ENCODE data around the gene ARFGAP1.

Gene ARFGAP1

GRCh38 chr20:63319164-63320040 lies 46.8 kb downstream of the ARFGAP1 start:
- DNase-seq (ENCODE audit: low spot score): no peak

GRCh38 chr20:63320041-63320511 lies 47.5 kb downstream of the ARFGAP1 start:
- DNase-seq (ENCODE audit: low spot score): no peak

GRCh38 chr20:63320616-63321147 lies 48.1 kb downstream of the ARFGAP1 start:
- DNase-seq (ENCODE audit: low spot score): no peak

GRCh38 chr20:63321148-63321831 lies 48.7 kb downstream of the ARFGAP1 start:
- no peak for DNase-seq (ENCODE audit: low spot score)

GRCh38 chr20:63322146-63322932 lies 49.7 kb downstream of the ARFGAP1 start:
- no peak for DNase-seq (ENCODE audit: low spot score)

GRCh38 chr20:63322933-63323273 lies 50.3 kb downstream of the ARFGAP1 start:
- DNase-seq (ENCODE audit: low spot score): no peak

- no peak for DNase-seq (ENCODE audit: low spot score)
These were observed 50.9 kb downstream of the ARFGAP1 start for GRCh38 chr20:63323357-63323981.

GRCh38 chr20:63325021-63325471 lies 52.4 kb downstream of the ARFGAP1 start:
- no peak for DNase-seq (ENCODE audit: low spot score)

- no peak for DNase-seq (ENCODE audit: low spot score)
These were observed 53.1 kb downstream of the ARFGAP1 start for GRCh38 chr20:63325554-63326313.

- no peak for DNase-seq (ENCODE audit: low spot score)
These were observed 54.0 kb downstream of the ARFGAP1 start for GRCh38 chr20:63326314-63327230.

- DNase-seq (ENCODE audit: low spot score): no peak
These were observed 54.7 kb downstream of the ARFGAP1 start for GRCh38 chr20:63327231-63327745.

GRCh38 chr20:63328026-63328700 lies 55.5 kb downstream of the ARFGAP1 start:
- no peak for DNase-seq (ENCODE audit: low spot score)

- no peak for DNase-seq (ENCODE audit: low spot score)
These were observed 56.2 kb downstream of the ARFGAP1 start for GRCh38 chr20:63328718-63329275.

- DNase-seq (ENCODE audit: low spot score): no peak
These were observed 56.9 kb downstream of the ARFGAP1 start for GRCh38 chr20:63329331-63330083.

- no peak for DNase-seq (ENCODE audit: low spot score)
These were observed 57.6 kb downstream of the ARFGAP1 start for GRCh38 chr20:63330084-63330760.

GRCh38 chr20:63330940-63331339 lies 58.3 kb downstream of the ARFGAP1 start:
- DNase-seq (ENCODE audit: low spot score): no peak

GRCh38 chr20:63331741-63332400 lies 59.3 kb downstream of the ARFGAP1 start:
- DNase-seq (ENCODE audit: low spot score): no peak

All from CD4-positive, alpha-beta T cell treated with Interleukin-2 at 100 ng/mL for 4 hours (primary cell).